NCI-H2227 treated with DMSO at 0.1 percent for 48 hours (cell line): ENCODE measurements around the gene AHSP.
"Not testable (repeated sequence)": the region's sequence is repeated elsewhere in the genome, so short reads cannot be mapped to it uniquely, and the experiment has no call there.

Experiments used
- DNase-seq: peaks from one replicate; lab custom pipeline; 2025; lab: John Stamatoyannopoulos, UW

Gene AHSP, protein sequence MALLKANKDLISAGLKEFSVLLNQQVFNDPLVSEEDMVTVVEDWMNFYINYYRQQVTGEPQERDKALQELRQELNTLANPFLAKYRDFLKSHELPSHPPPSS

DNA sequence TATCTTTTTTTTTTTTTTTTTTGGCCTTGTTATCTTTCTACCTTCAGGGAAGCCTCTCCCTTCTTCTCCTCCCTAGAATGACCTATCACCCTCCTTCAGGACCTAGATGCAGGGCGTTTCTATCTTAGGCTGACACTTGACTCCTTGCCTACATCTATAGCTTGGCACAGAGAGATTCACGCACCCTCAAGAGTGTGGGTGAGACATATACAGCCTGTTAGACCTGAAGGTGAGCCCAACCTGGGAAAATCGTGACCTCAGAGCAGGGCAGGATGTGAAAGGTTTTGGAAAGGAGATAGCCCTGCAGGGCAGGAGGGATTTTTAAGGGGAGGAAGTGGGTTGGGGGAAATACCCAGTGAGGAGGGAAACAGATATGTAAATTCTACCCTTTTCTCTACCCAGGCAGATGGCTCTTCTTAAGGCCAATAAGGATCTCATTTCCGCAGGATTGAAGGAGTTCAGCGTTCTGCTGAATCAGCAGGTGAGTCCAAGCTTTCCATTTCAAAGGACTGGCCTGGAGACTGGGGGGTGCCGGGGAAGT lies at the start of gene AHSP:
Gene AHSP, plus strand, starts transcription at position 167 of the 541 bp plus-strand sequence. Its CDS starts 240 bp downstream, at position 407.
- DNase-seq, result no peak

DNA sequence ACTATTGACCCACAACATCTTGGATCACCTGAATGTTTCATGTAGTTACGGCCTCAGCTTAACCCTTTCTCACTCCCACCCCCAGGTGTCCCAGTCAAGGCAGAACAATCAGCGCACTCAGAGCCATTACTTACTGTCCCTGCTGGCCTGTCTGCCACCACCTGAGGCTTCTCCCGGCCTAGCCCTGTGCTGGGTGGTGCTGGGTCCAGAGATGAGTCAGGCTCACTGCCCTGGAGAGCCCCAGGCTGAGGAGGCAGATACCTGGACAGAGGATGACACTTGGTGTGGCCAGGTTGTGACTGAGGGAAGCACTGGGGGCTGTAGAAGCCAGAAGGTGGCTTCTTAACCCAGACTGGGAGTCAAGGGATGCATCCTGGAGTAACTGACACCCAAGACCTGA lies 48.7 kb upstream of the AHSP start:
- no peak for DNase-seq

DNA sequence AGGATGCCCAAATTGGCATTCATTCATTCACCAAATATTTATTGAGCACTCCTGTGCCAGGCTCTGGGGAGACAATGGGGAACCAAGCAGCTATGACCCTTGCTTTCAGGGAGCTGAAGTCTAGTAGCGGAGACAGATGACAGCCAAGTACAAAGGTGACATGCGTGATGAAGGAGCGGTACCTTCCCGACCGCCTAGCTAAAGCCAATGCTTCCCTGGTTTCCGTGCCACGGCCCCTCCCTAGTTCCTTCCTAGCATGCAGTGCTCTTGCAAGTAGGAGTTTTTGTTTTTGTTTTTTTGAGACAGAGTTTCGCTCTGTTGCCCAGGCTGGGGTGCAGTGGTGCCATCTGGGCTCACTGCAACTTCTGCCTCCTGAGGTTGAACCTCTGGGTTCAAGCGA lies 47.9 kb upstream of the AHSP start:
- DNase-seq, result no peak

DNA sequence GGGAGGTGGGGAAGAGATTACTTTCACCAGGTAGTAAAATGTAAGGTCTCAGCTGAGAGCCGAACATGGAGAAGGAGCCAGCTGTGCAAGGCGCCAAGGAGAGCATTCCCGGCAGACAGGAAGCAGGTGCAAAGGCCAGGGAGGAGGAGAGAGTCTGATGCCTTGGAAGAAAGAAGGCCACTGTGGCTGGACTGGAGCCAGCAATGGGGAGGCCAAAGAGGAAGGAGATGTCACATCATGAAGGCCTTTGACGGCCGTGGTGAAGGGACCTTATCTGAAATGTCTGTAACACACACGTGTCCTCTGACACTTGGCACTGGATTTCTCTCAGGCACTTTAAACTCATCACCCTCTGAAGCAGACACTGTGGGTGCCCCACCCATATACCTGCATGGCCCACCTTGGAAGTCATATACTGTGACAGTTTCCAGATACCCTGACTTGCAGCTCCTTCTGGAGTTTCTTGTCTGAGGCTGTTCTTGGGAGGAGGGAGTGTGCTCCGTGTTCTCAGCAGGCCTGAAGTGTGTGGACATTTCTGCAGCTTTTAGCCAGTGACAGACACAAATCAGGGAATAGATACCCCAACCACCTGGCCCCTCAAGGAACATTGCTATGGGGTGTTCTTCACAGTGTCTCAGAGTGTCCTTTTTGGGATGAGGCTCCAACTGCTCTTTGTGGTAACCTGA lies 46.7 kb upstream of the AHSP start:
- no peak for DNase-seq

DNA sequence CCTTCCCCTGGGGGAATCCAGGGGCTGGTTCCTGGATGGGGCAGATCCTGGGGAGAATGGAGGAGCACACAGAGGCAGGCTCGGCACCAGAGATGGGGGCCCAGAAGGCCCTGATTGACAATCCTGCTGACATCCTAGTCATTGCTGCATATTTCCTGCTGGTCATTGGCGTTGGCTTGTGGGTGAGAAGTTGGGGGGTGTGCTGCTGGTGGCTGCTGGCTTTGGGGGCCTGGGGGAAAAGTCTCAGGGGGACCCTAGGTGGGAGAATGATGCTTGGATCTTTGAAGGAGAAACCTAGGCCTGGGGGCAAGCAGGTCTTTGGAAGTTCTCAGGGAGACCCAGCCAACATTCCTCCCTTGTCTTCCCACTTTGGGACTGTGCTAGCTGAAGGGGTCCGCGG lies 44.6 kb upstream of the AHSP start, which contains the start of gene SLC5A2:
Gene SLC5A2, plus strand, starts transcription at position 43 of the 400 bp plus-strand sequence. Its CDS starts 14 bp downstream, at position 57.
- no peak for DNase-seq

DNA sequence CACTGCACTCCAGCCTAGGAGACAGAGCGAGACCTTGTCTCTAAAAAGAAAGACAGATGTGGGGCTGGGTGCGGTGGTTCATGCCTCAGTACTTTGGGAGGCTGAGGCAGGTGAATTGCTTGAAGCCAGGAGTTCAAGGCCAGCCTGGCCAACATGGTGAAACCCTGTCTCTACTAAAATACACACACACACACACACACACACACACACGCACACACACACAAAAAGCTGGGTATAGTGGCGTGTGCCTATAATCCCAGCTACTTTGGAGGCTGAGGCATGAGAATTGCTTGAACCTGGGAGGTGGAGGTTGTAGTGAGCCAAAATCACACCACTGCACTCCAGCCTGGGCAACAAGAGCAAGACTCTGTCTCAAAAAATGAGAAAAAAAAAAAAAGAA lies 43.7 kb upstream of the AHSP start:
- not testable (repeated sequence) for DNase-seq

DNA sequence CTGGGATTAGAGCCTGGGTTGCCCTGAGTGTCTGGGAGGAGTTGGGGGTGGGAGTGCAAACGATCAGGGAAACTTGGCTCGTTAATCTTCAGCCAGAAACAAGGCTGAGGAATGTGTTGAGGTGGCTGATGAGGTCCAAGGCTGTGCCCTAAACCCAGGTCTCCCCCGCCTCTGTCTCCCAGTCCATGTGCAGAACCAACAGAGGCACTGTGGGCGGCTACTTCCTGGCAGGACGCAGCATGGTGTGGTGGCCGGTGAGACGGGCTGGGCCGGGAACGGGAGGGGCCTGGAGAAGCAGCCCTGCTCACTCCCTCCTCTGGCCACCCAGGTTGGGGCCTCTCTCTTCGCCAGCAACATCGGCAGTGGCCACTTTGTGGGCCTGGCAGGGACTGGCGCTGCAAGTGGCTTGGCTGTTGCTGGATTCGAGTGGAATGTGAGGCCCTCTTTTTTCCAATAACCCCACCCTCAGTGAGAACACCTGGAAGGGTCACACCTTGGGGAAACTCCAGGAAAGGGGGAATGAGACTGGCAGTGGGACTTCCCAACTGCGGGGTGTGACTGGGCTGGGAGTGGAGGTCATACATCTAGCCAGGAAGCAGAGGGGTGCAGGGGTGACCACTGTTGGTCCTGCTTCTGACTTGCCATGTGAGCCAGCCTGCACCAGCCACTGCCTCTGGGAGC lies 43.1 kb upstream of the AHSP start:
- DNase-seq, result no peak

DNA sequence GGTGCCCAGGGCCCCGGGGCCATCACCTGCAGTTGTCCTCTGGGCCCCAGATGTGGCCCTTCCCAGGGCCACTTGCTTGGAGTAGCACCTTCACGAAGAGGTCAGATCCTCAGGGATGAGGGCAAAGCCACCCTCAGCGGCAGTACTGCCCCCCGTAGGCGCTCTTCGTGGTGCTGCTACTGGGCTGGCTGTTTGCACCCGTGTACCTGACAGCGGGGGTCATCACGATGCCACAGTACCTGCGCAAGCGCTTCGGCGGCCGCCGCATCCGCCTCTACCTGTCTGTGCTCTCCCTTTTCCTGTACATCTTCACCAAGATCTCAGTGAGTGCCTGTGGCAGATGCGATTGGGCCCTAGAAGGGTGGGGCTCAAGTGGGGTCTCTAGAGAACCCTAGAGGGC lies 42.1 kb upstream of the AHSP start:
- no peak for DNase-seq

DNA sequence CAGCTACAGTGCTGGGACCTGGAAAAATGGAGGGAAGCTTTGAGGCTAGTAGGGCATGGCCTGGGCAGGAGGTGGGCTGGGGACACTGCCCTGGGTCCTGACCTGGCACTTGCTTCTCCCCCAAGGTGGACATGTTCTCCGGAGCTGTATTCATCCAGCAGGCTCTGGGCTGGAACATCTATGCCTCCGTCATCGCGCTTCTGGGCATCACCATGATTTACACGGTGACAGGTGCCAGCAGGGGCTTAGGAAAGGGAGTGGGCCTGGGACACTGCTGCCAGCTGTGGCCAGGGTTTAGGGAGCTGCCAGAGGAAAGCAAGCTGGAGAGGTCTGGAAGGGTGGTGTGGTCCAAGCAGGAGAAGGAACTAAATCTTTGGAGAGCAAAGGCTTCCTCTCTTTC lies 41.7 kb upstream of the AHSP start:
- no peak for DNase-seq

DNA sequence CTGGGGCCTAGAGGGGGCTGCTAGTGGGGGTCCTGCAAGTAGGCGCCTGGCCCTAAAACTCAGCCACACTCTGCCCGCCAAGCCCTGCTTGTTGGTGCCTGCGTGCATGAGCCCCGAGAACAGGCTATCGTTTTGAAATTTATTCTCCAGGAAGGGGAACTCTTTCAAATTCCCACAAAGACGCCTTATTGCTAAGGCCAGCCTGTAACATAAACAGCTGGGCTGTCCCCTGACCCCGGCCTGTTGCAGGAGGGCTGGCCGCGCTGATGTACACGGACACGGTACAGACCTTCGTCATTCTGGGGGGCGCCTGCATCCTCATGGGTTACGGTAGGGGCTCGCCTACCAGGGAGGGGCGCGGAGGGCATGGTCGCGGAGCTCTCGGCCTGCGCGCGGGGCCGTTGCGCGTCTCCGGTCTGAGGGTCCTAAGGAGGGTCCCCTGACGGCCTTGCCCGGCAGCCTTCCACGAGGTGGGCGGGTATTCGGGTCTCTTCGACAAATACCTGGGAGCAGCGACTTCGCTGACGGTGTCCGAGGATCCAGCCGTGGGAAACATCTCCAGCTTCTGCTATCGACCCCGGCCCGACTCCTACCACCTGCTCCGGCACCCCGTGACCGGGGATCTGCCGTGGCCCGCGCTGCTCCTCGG lies 40.5 kb upstream of the AHSP start:
- DNase-seq, result no peak

DNA sequence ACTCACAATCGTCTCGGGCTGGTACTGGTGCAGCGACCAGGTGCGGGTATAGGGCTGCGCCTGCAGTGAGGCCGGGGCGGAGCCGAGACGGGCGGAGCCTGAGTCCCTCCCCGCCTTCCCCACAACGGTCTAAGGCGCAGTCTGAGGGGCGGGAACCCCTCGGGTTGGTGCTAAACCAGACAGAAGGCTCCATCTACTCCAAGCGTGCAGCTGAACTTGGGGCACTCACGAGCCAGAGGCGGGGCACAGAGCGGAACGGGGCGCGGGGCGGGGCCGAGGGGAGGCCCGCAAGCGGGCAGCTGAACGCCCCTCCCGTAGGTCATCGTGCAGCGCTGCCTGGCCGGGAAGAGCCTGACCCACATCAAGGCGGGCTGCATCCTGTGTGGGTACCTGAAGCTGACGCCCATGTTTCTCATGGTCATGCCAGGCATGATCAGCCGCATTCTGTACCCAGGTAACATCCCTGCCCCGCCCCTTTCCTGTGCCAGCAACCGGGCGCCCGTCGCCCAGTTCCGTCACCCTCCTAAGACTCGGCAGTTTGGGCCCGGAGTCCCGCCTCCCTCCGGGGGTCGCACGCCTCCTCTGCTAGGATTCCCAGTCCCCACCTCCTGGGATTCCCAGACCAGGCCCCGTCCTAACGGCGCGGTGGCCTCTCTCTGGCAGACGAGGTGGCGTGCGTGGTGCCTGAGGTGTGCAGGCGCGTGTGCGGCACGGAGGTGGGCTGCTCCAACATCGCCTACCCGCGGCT lies 39.8 kb upstream of the AHSP start:
- peak; percentile 81 for DNase-seq

DNA sequence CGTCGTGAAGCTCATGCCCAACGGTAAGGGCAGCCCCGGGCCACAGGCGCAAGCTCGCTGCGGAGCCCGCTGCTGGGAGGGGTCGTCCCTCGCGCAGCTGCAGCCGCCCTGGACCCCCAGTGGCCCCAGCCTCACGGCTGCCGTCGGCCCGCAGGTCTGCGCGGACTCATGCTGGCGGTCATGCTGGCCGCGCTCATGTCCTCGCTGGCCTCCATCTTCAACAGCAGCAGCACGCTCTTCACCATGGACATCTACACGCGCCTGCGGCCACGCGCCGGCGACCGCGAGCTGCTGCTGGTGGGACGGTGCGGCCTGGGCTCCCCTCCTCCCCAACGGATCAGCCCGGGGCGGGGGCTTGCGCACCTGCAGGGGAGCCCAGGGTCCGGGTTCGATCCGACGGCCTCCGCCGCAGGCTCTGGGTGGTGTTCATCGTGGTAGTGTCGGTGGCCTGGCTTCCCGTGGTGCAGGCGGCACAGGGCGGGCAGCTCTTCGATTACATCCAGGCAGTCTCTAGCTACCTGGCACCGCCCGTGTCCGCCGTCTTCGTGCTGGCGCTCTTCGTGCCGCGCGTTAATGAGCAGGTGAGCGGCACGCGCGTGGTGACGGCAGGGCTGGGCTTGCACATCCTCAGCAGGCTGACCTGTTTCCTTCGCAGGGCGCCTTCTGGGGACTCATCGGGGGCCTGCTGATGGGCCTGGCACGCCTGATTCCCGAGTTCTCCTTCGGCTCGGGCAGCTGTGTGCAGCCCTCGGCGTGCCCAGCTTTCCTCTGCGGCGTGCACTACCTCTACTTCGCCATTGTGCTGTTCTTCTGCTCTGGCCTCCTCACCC lies 39.0 kb upstream of the AHSP start:
- peak; percentile 49 for DNase-seq

DNA sequence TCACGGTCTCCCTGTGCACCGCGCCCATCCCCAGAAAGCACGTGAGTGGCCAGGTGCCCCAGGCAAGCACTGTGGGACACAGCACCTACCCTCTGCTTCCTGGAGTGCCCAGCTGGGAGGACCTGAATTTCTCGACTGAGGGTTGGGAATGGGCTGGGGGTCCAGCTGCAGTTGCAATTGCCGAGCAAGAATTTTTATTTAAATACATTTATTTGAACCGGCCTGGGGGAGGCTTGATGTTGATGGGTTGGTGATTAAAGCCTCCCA lies 38.5 kb upstream of the AHSP start:
- DNase-seq, result no peak

DNA sequence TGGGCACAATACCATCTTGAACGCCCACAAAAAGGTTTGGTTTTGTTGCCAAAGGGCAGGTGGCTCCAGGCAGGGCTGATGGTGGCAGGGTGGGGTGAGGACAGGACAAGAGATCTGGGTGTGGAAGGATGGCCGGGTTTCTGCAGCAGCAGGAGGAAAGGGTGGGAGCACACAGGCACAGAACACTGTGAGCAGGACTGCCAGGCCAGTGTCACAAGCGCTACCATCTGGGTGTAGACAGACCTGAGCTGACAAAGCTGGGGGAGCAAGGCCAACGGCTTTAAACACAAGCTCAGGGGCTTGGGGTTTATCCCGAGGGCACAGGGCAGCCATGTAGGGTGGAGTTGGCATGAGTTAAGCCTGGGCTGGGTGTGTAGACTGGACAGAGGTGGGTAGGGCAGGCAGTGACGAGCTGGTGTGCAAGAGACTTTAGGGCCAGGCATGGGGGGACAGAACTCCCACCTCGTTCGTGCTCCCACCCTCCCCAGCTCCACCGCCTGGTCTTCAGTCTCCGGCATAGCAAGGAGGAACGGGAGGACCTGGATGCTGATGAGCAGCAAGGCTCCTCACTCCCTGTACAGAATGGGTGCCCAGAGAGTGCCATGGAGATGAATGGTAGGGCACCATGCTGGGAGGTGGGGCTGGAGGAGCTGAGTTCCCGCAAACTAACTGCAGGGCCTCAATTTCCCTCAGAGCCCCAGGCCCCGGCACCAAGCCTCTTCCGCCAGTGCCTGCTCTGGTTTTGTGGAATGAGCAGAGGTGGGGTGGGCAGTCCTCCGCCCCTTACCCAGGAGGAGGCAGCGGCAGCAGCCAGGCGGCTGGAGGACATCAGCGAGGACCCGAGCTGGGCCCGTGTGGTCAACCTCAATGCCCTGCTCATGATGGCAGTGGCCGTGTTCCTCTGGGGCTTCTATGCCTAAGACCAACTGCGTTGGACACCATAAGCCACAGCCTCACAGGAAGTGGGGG lies 37.8 kb upstream of the AHSP start:
- no peak for DNase-seq

DNA sequence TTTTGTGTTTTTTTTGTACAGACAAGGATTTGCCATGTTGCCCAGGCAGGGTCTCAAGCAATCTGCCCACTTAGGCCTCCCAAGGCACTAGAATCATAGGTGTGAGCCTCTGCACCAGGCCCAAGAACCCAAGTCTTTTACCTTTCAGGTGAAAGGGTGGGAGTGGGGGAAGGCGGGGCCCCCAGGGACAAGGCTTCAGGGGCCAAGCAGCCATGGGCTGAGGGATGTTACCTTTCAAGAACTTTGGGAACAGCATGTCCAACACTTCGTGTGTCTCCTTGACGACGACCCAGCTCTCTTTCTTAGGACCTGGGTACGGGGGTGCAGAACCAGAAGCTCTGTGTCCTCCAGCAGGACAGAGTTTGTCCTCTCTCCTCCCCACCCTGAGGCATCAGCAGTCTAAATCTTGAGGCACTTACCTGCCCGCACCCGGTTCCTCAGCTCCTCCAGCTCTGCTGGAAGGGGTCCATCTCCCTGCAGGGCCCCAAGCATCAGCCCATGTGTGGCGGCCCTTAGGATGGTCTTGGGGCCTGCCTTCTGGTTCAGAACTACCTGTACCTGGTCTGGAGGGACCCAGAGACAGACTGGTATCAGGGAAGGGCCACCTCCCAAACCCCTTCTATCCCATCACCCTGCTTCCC lies 35.8 kb upstream of the AHSP start:
- no peak for DNase-seq

DNA sequence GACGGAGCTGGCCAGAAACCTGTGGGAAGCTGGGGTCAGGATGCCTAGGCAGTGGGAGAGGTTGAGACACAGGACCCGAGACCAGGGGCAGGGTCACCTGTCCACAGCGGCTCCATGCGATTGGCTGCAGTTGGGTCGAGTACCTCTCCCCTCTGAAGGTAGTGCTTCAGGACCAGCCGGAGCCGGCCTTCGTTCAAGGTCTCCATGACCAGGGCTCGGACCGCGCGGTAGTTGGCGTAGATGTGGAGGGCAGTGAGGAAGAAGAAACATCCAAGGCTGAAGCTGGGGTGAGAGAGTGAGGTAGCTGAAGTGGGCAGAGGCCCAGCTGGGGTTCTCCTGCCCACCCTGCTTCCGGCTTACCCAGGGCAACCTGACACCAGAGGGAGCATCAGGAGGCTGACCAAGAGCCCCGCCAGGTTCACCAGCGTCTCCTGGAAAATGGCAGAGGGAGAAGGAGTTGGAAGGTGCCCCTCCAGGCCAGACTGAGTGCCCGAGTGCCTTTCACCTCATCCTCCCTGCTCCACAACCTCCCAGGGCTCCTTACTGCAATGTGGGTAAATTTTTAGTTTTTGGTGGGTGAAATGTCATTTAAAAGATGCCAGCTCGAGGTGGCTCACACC lies 34.1 kb upstream of the AHSP start:
- no peak for DNase-seq

DNA sequence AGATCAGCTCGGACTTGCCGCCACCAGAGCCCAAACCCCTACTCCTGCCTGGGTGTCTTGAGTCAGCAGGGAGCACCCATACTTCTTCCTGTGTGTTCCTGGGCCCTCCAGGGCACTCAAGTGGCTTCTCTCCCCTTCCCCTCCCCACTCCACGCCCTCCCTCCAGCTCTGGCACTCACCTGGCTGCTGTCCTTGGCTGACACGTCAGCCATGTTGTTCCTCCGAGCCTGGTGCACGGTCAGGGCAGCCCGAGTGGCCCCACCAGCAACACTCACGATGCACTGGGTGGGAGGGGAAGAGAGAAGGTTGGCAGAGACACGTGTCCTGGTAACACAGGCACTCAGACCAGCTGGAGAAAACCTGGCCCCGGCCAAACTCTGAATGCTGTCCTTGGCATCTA lies 31.0 kb upstream of the AHSP start:
- DNase-seq, result no peak

DNA sequence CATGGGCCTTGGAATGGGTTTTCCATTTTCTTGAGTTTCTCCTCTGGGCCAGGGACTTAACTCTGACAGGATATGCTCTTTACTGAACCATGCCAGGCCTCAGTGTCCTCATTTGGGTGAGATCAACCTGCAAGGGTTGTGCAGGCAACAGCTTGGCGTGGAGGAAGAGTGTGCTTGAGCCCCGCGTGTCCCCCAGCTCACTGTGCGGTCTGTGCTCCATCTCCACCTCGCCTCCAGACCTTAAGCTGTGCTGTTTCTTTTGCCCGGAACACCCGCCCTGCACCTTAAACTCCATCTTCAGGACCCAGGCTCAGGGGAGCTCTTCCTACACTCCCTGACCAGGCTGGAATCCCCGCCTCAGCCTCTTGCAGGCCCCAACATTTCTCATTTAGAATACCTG lies 29.2 kb upstream of the AHSP start:
- no peak for DNase-seq

DNA sequence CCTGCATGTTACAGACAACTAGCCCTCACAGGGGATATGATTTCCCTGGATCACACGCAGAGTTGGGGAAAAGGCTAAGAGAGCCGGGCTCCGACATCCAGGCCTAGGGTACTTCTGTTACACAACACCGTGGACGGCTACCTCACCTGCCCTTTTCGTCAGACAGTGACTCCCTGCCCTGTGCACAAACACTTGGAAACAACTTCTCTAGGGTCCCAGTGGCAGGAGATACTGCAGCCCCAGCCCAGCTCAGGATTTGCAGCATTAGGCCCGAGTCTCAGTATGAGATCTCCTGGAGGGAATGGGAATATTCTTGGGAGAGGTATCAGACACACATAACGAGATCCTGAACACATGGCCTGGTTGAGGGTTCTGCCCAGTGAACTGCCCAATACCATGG lies 27.8 kb upstream of the AHSP start:
- no peak for DNase-seq
